ENCODE data around the gene TSC22D1. TPM values are rescaled to one million over a fixed set of nuclear protein-coding genes. Genes with fewer than 3 reads are reported as not detected.
A peak's percentile ranks its signal among the peaks of the same experiment; 100 is the strongest.

TSC22D1 gene
- total RNA-seq, 1 experiment from 2014 or later: 72.5 TPM

- TF ChIP-seq ZNF281 (CRISPR knock-in tag; IDR thresholded peaks at IDR 0.05): no peak
- TF ChIP-seq HMGXB4 (CRISPR knock-in tag; IDR thresholded peaks at IDR 0.05): no peak
- no peak for TF ChIP-seq ZNF423 (CRISPR knock-in tag; IDR thresholded peaks at IDR 0.05)
- TF ChIP-seq SMAD3 (CRISPR knock-in tag; IDR thresholded peaks at IDR 0.05; ENCODE audit: borderline replicate concordance): no peak
- TF ChIP-seq NR2C2 (CRISPR knock-in tag; IDR thresholded peaks at IDR 0.05): no peak
- TF ChIP-seq ATF2 (CRISPR knock-in tag; IDR thresholded peaks at IDR 0.05; ENCODE audit: borderline replicate concordance, low read depth): no peak
- no peak for TF ChIP-seq CDX4 (CRISPR knock-in tag; IDR thresholded peaks at IDR 0.05; ENCODE audit: borderline replicate concordance)
- no peak for TF ChIP-seq ZNF532 (CRISPR knock-in tag; IDR thresholded peaks at IDR 0.05; ENCODE audit: borderline replicate concordance)
- TF ChIP-seq MAX (CRISPR knock-in tag; IDR thresholded peaks at IDR 0.05): no peak
- TF ChIP-seq CREM (CRISPR knock-in tag; IDR thresholded peaks at IDR 0.05): no peak
Measured at GRCh38 chr13:44447783-44448321, 128.3 kb downstream of the TSC22D1 start (continued).

- POLR2A ChIA-PET: no interaction called here
- no peak for DNase-seq (ENCODE audit: low spot score)
- no peak for TF ChIP-seq NR3C1 (CRISPR knock-in tag; conservative IDR thresholded peaks at IDR 0.05; ENCODE audit: low read depth)
- no peak for TF ChIP-seq ZBTB21 (CRISPR knock-in tag; IDR thresholded peaks at IDR 0.05; ENCODE audit: borderline replicate concordance)
- no peak for TF ChIP-seq IRF1 (CRISPR knock-in tag; IDR thresholded peaks at IDR 0.05)
- TF ChIP-seq ZNF317 (CRISPR knock-in tag; IDR thresholded peaks at IDR 0.05; ENCODE audit: borderline replicate concordance, low read depth): no peak
- no peak for TF ChIP-seq MLX (CRISPR knock-in tag; IDR thresholded peaks at IDR 0.05)
- no peak overlapping the region for H3K4me3 Mint-ChIP-seq
- H3K27me3 Mint-ChIP-seq (ENCODE audit: low read depth): no peaks in the 10 kb centered on the region
- H3K36me3 Mint-ChIP-seq: no peaks in the 10 kb centered on the region
- ATAC-seq: no peak
- peak overlapping the region; percentile 54 for H3K27ac Mint-ChIP-seq
- CTCF ChIA-PET: interaction anchor here (0.6 kb wide), 1 partner anchor 535 kb away, joined by 5 read pairs; no protein-coding TSS in a partner anchor
- no peaks in the 10 kb centered on the region for H3K9me3 Mint-ChIP-seq
- peaks cover 23% of the 10 kb centered on the region for H3K4me1 Mint-ChIP-seq
Measured at GRCh38 chr13:44440046-44440608, 136.0 kb downstream of the TSC22D1 start.

All from WTC11 (cell line).